Body of pancreas (tissue), 4 donors: ENCODE data around the gene ESRRA. TPM values are rescaled to one million over a fixed set of nuclear protein-coding genes. Genes with fewer than 3 reads are reported as not detected.
A peak's percentile ranks its signal among the peaks of the same experiment; 100 is the strongest.

Experiments used
- ATAC-seq: fragments of 150-250 bp; one replicate; pipeline ENCODE4 v1.9.1; 2016
- DNase-seq, 4 donors: peaks; one replicate each; pipeline ENCODE4 v3.0.0-alpha.2; 2019
- H3K27ac ChIP-seq, 4 donors: fragments of 200-600 bp; sonication (generic); 1 replicate in 3 of 4; 2 replicates in 1 of 4; pipeline versions ENCODE4 v1.5.1 to v1.6.1; 2016 to 2019; ENCODE audit warnings: mild to moderate bottlenecking in 1 of 4, mixed read lengths in 1 of 4, moderate library complexity in 1 of 4
- H3K27me3 ChIP-seq, 2 donors: fragments of 200-600 bp; sonication (generic); one replicate each; pipeline ENCODE4 v1.6.0; 2016; ENCODE audit warnings: mild to moderate bottlenecking in 1 of 2
- H3K36me3 ChIP-seq, 2 donors: fragments of 200-600 bp; sonication (generic); replicated peaks in 1 of 2; 2 replicates each; pipeline ENCODE4 v1.5.1; 2016; ENCODE audit warnings: low read depth in 2 of 2; ENCODE audit not compliant: insufficient read depth in 1 of 2
- H3K4me1 ChIP-seq: fragments of 200-600 bp; sonication (generic); one replicate; pipeline ENCODE4 v1.6.0; 2016
- H3K4me3 ChIP-seq, 2 donors: fragments of 200-600 bp; sonication (generic); 1 replicate in 1 of 2; 2 replicates in 1 of 2; pipeline ENCODE4 v1.5.1; 2016 to 2019
- H3K9me3 ChIP-seq, 3 donors: fragments of 200-600 bp; sonication (generic); 1 replicate in 2 of 3; 2 replicates in 1 of 3; pipeline ENCODE4 v1.5.1; 2016
- POLR2A ChIP-seq, 3 donors: fragments of 450-650 bp; IDR thresholded peaks; one replicate each; pipeline ENCODE4 v1.6.1; 2016; ENCODE audit warnings: antibody characterized with exemption in 3 of 3, mild to moderate bottlenecking in 2 of 3
- WGBS, 2 donors: methylation state at CpG; one replicate each; pipeline ENCODE4 v1.1.5; 2017; 5-methylcytosine and 5-hydroxymethylcytosine counted together
- intact Hi-C: fragments of 100-400 bp; cut with DNase I; formaldehyde crosslinking; loops from one replicate; pipeline ENCODE4 v1.15.1; 2023
- total RNA-seq, 2 donors: library from RNA; depleted of rRNA; stranded (reverse); fragments of >200 nt; gene quantifications; one replicate each; pipeline ENCODE4 v1.1.0, GENCODE V29; 2016
- TF ChIP-seq, protein P1 (sequence below), 7 experiments: fragments of 450-650 bp in 4 of 7; fragments of 200-600 bp in 3 of 7; sonication (generic) in 3 of 7; IDR thresholded peaks; one replicate each; pipeline ENCODE4 v1.5.1; 2016 to 2019; ENCODE audit warnings: antibody characterized with exemption in 7 of 7

The ESRRA gene
- total RNA-seq, 2 donors from 2014 or later: 51.7 to 63.8 TPM

GRCh38 chr11:64316672-64317324 lies 11.5 kb downstream of the ESRRA start:
- Histone ChIP-seq H3K9me3 (no peaks in the 10 kb centered on the region), H3K27me3 (no peaks in the 10 kb centered on the region), H3K4me3 (peak overlapping the region; percentile 49 to 93), H3K4me1 (peaks cover 42% of the 10 kb centered on the region), H3K27ac (peak overlapping the region; percentile 92 to 99 (median 98)), H3K36me3 (peaks cover 0 to 3% of the 10 kb centered on the region in 2 donors)
- intact Hi-C loops: no loop called here
- DNase-seq (peak; percentile 45 to 67 (median 54)), ATAC-seq (no peak)
- TF ChIP-seq, protein P1, sequence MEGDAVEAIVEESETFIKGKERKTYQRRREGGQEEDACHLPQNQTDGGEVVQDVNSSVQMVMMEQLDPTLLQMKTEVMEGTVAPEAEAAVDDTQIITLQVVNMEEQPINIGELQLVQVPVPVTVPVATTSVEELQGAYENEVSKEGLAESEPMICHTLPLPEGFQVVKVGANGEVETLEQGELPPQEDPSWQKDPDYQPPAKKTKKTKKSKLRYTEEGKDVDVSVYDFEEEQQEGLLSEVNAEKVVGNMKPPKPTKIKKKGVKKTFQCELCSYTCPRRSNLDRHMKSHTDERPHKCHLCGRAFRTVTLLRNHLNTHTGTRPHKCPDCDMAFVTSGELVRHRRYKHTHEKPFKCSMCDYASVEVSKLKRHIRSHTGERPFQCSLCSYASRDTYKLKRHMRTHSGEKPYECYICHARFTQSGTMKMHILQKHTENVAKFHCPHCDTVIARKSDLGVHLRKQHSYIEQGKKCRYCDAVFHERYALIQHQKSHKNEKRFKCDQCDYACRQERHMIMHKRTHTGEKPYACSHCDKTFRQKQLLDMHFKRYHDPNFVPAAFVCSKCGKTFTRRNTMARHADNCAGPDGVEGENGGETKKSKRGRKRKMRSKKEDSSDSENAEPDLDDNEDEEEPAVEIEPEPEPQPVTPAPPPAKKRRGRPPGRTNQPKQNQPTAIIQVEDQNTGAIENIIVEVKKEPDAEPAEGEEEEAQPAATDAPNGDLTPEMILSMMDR (IDR thresholded peaks at IDR 0.05): peak in 1 of 7 experiments; percentile 32
- no peak for TF ChIP-seq POLR2A (IDR thresholded peaks at IDR 0.05)
- WGBS, 2 donors: 3 to 10% methylated on average over 9 to 32 of the region's 32 CpGs

GRCh38 chr11:64317325-64317960 lies 12.1 kb downstream of the ESRRA start, which contains the start of gene TRMT112:
Gene TRMT112, minus strand, starts transcription at chr11:64317559. Its CDS starts 33 bp downstream, at chr11:64317526.
- WGBS, 2 donors: 0% methylated on average over 16 to 43 of the region's 43 CpGs
- intact Hi-C loops: no loop called here

DNA sequence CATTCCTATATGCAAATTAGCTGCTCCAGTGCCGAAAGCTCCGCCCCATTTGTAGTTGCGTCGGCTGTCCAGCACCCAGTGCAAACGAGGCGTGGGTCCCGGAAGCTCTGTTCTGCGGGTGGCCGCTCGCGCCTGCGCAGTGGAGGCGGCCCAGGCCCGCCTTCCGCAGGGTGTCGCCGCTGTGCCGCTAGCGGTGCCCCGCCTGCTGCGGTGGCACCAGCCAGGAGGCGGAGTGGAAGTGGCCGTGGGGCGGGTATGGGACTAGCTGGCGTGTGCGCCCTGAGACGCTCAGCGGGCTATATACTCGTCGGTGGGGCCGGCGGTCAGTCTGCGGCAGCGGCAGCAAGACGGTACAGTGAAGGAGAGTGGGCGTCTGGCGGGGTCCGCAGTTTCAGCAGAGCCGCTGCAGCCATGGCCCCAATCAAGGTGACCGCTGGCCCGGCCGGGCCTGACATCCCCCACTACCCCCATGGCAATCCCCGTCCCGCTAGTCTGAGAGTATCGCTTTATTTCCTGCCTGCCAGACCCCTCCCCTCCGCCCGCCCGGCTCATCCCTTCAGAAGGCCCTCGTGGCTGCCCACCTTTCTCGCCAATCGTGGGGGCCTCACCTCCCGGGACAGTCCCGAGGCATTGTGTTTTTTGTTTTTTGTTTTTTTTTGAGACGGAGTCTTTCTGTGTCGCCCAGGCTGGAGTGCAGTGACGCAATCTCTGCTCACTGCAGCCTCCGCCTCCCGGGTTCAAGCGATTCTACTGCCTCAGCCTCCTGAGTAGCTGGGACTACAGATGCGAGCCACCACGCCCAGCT lies 12.8 kb downstream of the ESRRA start, which contains the start of gene PRDX5:
PRDX5 (plus strand) TSS at position 161 of the 805 bp plus-strand sequence; CDS start at position 256, 95 bp downstream.
- TF ChIP-seq POLR2A (IDR thresholded peaks at IDR 0.05): peak; percentile 89 to 94 (median 92)
- TF ChIP-seq, protein P1 (IDR thresholded peaks at IDR 0.05): peak; percentile 18 to 85 (median 53)
- WGBS, 2 donors: 0% methylated on average over 35 to 61 of the region's 61 CpGs
- Histone ChIP-seq H3K27me3 (no peaks in the 10 kb centered on the region), H3K36me3 (peaks cover 0 to 5% of the 10 kb centered on the region in 2 donors), H3K9me3 (no peaks in the 10 kb centered on the region), H3K4me1 (peaks cover 45% of the 10 kb centered on the region), H3K27ac (peak within 1 kb of the TSS; percentile 92 to 99 (median 98)), H3K4me3 (peak within 1 kb of the TSS; percentile 66 to 93)
- DNase-seq (peak; percentile 96 to 99 (median 98)), ATAC-seq (peak; percentile 90)
- intact Hi-C loops: no loop called here

More at GRCh38 chr11:64317325-64317960, 12.1 kb downstream of the ESRRA start, which contains the start of gene TRMT112:
- TF ChIP-seq POLR2A (IDR thresholded peaks at IDR 0.05): peak; percentile 72 to 88 (median 86)
- TF ChIP-seq, protein P1 (IDR thresholded peaks at IDR 0.05): no peak
- DNase-seq (peak; percentile 96 to 99 (median 98)), ATAC-seq (peak; percentile 86)
- Histone ChIP-seq H3K9me3 (no peaks in the 10 kb centered on the region), H3K4me1 (peaks cover 45% of the 10 kb centered on the region), H3K27ac (peak within 1 kb of the TSS; percentile 92 to 99 (median 98)), H3K36me3 (peaks cover 0 to 3% of the 10 kb centered on the region in 2 donors), H3K4me3 (peak within 1 kb of the TSS; percentile 66 to 93), H3K27me3 (no peaks in the 10 kb centered on the region)

- peaks cover 0 to 5% of the 10 kb centered on the region in 2 donors for H3K36me3 ChIP-seq
- H3K4me3 ChIP-seq: peak overlapping the region; percentile 61 to 66
- H3K4me1 ChIP-seq: peaks cover 45% of the 10 kb centered on the region
- DNase-seq (peak in 2 of 4 donors; percentile 31 to 45), ATAC-seq (no peak)
- 16 to 18% methylated on average over 16 to 17 of the region's 19 CpGs for WGBS, 2 donors
- H3K9me3 ChIP-seq: no peaks in the 10 kb centered on the region
- peak overlapping the region; percentile 92 to 99 (median 98) for H3K27ac ChIP-seq
- TF ChIP-seq POLR2A (IDR thresholded peaks at IDR 0.05): no peak
- TF ChIP-seq, protein P1 (IDR thresholded peaks at IDR 0.05): no peak
- H3K27me3 ChIP-seq: no peaks in the 10 kb centered on the region
- intact Hi-C loops: no loop called here
These were observed 13.7 kb downstream of the ESRRA start for GRCh38 chr11:64318766-64319761.
